Lower leg skin (tissue), 3 donors: ENCODE measurements around the gene WT1.

Experiments
- POLR2A ChIP-seq, 2 donors: fragments of 450-650 bp; IDR thresholded peaks; one replicate each; pipeline ENCODE4 v1.6.1; 2016 to 2017; ENCODE audit warnings: antibody characterized with exemption in 2 of 2, mild to moderate bottlenecking in 1 of 2, moderate library complexity in 1 of 2
- TF ChIP-seq, protein P1 (sequence below), 3 donors: fragments of 450-650 bp; IDR thresholded peaks; one replicate each; pipeline ENCODE4 v1.5.1; 2016; ENCODE audit warnings: antibody characterized with exemption in 3 of 3, mild to moderate bottlenecking in 3 of 3, moderate library complexity in 2 of 3

DNA sequence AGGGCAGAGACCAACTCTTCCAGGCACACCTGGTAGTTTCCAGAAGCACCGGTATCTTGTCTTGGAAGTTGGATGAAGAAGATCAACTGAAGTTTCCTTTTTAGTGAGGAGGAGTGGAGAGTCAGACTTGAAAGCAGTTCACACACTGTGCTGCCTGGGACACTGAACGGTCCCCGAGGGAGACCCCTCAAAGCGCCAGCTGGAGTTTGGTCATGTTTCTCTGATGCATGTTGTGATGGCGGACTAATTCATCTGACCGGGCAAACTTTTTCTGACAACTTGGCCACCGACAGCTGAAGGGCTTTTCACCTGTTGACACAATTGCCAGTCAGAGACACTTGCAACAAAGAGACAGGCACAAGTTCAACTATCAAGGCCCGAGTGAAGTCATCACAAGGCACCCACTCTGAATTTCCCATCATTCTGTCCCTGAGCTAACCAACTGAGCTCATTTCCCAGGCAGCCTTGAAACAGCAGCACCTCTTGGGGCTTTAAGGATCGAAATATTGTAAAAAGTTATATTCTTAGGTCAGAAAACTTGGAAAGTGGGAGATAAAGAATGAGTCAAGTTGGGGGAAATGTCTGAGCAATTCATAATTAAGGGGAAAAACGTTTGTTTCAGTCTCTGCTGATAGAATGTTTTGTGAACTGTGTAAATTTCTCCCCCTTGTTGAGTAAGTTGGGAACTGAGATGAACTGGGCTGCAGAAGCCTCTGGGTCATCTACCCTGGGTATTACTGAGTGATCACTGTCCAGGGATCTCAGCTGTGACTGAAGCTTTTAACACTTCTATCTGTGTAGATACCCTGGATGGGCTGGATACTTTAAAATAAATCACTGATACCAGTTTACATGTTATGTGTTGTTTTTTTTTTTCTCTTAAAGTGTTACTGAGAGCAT lies 46.2 kb downstream of the WT1 start:
- TF ChIP-seq, protein P1, sequence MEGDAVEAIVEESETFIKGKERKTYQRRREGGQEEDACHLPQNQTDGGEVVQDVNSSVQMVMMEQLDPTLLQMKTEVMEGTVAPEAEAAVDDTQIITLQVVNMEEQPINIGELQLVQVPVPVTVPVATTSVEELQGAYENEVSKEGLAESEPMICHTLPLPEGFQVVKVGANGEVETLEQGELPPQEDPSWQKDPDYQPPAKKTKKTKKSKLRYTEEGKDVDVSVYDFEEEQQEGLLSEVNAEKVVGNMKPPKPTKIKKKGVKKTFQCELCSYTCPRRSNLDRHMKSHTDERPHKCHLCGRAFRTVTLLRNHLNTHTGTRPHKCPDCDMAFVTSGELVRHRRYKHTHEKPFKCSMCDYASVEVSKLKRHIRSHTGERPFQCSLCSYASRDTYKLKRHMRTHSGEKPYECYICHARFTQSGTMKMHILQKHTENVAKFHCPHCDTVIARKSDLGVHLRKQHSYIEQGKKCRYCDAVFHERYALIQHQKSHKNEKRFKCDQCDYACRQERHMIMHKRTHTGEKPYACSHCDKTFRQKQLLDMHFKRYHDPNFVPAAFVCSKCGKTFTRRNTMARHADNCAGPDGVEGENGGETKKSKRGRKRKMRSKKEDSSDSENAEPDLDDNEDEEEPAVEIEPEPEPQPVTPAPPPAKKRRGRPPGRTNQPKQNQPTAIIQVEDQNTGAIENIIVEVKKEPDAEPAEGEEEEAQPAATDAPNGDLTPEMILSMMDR (IDR thresholded peaks at IDR 0.05), result no peak
- no peak for TF ChIP-seq POLR2A (IDR thresholded peaks at IDR 0.05)
